Natural killer cell (primary cell): ENCODE data around the gene MYO19. TPM values are rescaled to one million over a fixed set of nuclear protein-coding genes. Genes with fewer than 3 reads are reported as not detected.

Experiments
- ATAC-seq, 3 donors: fragments of 150-1000 bp in 2 of 3; fragments of 200-7000 bp in 1 of 3; cut with Tn5 transposase; 1 replicate in 1 of 3; 2 replicates in 2 of 3; pipeline ENCODE4 v1.10.0; 2021; ENCODE audit warnings: mild to moderate bottlenecking in 2 of 3, moderate library complexity in 2 of 3
- DNase-seq, 2 donors: peaks; one replicate each; pipeline versions ENCODE4 v3.0.0 to v3.0.0-alpha.2; 2013 to 2021; ENCODE audit warnings: mixed read lengths in 1 of 2
- H3K27ac ChIP-seq: one replicate; pipeline ENCODE4 v1.5.1; 2013; ENCODE audit warnings: mild to moderate bottlenecking, low read length
- H3K27me3 ChIP-seq: one replicate; pipeline ENCODE4 v1.6.1; 2013; ENCODE audit warnings: low read length; ENCODE audit not compliant: control insufficient read depth, insufficient read depth
- H3K36me3 ChIP-seq: one replicate; pipeline ENCODE4 v1.6.1; 2013; ENCODE audit warnings: low read length; ENCODE audit not compliant: control insufficient read depth, insufficient read depth
- H3K4me1 ChIP-seq: one replicate; pipeline ENCODE4 v1.6.1; 2013; ENCODE audit warnings: low read length; ENCODE audit not compliant: control insufficient read depth, insufficient read depth
- H3K4me3 ChIP-seq: one replicate; pipeline ENCODE4 v1.5.1; 2013; ENCODE audit warnings: low read length
- H3K9me3 ChIP-seq: one replicate; pipeline ENCODE4 v1.6.1; 2013; ENCODE audit warnings: low read length; ENCODE audit not compliant: control insufficient read depth, insufficient read depth
- H3K27ac Mint-ChIP-seq, 2 donors: one replicate each; pipeline ENCODE4 v1.8.0; 2022; ENCODE audit warnings: mild to moderate bottlenecking in 2 of 2, mixed read lengths in 2 of 2, moderate library complexity in 1 of 2
- H3K27me3 Mint-ChIP-seq, 2 donors: one replicate each; pipeline ENCODE4 v1.8.0; 2022; ENCODE audit warnings: low read depth in 2 of 2, mixed read lengths in 2 of 2
- H3K36me3 Mint-ChIP-seq: one replicate; pipeline ENCODE4 v1.8.0; 2022; ENCODE audit warnings: mixed read lengths
- H3K4me1 Mint-ChIP-seq, 2 donors: one replicate each; pipeline ENCODE4 v1.8.0; 2022; ENCODE audit warnings: mixed read lengths in 2 of 2
- H3K4me3 Mint-ChIP-seq: one replicate; pipeline ENCODE4 v1.8.0; 2022; ENCODE audit warnings: mild to moderate bottlenecking, moderate library complexity, mixed read lengths
- H3K9me3 Mint-ChIP-seq, 2 donors: one replicate each; pipeline ENCODE4 v1.8.0; 2022; ENCODE audit warnings: mixed read lengths in 2 of 2
- WGBS: methylation state at CpG from one replicate; pipeline ENCODE4 v1.1.7; 2013; ENCODE audit warnings: missing lambda C conversion rate; ENCODE audit not compliant: insufficient coverage; 5-methylcytosine and 5-hydroxymethylcytosine counted together
- intact Hi-C: fragments of 100-400 bp; cut with micrococcal nuclease; formaldehyde crosslinking; loops from one replicate; pipeline ENCODE4 v1.14.2; 2022
- total RNA-seq, 4 donors: library from RNA; stranded (reverse); fragments of 120-200 nt in 1 of 4; gene quantifications; one replicate each; pipeline versions ENCODE4 v1.2.3 to v1.2.4, GENCODE V29; 2013 to 2022
- TF ChIP-seq, protein P1 (sequence below): fragments of 200-600 bp; IDR thresholded peaks from one replicate; pipeline ENCODE4 v1.8.0; 2022; ENCODE audit warnings: antibody characterized with exemption

MYO19 gene
- total RNA-seq, 3 donors from 2014 or later (not counting 1 experiment from before 2014, with no cell fraction given) = 84.2 to 119 (median 104) TPM

DNA sequence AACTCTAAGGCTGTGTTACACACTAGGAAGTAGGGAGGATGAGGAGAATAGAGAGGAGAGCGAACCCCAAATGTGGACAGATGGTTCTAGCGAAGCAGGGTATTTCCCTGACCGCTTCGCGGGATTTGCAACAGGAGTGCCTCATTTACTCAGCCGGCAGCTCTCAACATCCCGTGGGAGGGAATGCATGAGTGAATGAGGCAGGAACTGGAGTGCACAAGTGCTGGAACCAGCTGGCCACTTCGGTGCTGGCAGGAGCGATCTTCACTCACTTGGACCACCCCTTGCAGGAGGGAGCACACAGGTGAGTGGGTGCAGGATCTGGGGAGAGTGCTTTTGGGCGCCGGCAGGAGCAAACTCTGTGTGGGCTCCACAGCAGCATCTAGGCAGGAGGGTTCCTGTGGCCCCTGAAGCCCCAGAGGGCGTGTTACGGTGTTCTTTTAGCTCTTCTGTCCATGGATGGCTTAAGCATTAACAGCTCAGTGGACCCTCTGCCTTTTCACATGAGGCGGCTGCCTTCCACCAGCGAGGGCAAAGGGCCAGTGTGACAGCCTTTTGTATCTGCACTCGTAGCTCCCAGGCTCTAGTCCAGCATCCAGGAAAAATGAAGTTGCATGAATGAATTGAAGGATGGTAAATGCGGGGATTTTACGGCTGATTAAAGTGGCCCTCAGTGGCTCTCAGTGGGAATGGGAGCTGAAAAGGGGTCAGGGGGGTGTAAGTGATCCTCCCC, 65.6 kb downstream of the MYO19 start:
- TF ChIP-seq, protein P1, sequence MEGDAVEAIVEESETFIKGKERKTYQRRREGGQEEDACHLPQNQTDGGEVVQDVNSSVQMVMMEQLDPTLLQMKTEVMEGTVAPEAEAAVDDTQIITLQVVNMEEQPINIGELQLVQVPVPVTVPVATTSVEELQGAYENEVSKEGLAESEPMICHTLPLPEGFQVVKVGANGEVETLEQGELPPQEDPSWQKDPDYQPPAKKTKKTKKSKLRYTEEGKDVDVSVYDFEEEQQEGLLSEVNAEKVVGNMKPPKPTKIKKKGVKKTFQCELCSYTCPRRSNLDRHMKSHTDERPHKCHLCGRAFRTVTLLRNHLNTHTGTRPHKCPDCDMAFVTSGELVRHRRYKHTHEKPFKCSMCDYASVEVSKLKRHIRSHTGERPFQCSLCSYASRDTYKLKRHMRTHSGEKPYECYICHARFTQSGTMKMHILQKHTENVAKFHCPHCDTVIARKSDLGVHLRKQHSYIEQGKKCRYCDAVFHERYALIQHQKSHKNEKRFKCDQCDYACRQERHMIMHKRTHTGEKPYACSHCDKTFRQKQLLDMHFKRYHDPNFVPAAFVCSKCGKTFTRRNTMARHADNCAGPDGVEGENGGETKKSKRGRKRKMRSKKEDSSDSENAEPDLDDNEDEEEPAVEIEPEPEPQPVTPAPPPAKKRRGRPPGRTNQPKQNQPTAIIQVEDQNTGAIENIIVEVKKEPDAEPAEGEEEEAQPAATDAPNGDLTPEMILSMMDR = no peak
- ATAC-seq (no peak), DNase-seq (no peak)
- no peak overlapping the region for H3K27ac ChIP-seq
- H3K4me1 ChIP-seq = no peaks in the 10 kb centered on the region
- H3K4me3 Mint-ChIP-seq = no peak overlapping the region
- H3K36me3 Mint-ChIP-seq = no peaks in the 10 kb centered on the region
- H3K9me3 ChIP-seq = no peaks in the 10 kb centered on the region
- H3K4me1 Mint-ChIP-seq = no peaks in the 10 kb centered on the region
- H3K36me3 ChIP-seq = no peaks in the 10 kb centered on the region
- WGBS = 71% methylated on average over 18 of the region's 18 CpGs
- peaks cover 26 to 48% of the 10 kb centered on the region in 2 donors for H3K27me3 Mint-ChIP-seq
- peaks cover 7% of the 10 kb centered on the region for H3K27me3 ChIP-seq
- H3K9me3 Mint-ChIP-seq = no peaks in the 10 kb centered on the region
- no peak overlapping the region for H3K4me3 ChIP-seq
- no peak overlapping the region for H3K27ac Mint-ChIP-seq
- intact Hi-C loops = no loop called here

DNA sequence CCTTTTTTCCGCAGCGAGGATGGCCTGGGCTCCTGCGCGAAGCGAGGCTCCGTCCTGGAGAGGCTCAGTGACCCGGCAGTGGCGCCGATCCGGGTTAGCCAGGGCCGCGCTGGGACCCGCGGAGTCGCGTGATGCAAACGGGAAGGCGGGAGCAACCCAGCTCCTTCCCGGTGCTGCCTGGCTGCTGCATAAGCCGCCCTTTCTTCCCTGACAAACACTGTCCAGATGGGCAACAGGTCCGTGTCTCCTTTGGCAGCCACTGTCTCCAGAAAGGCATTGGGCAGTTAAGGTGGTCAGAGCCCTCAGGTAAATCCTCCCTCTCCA, 69.9 kb downstream of the MYO19 start:
- Mint-ChIP-seq H3K9me3 (no peaks in the 10 kb centered on the region), H3K4me3 (no peak overlapping the region), H3K36me3 (no peaks in the 10 kb centered on the region), H3K27me3 (peaks cover 46 to 70% of the 10 kb centered on the region in 2 donors), H3K27ac (no peak overlapping the region), H3K4me1 (no peaks in the 10 kb centered on the region)
- no peak overlapping the region for H3K4me3 ChIP-seq
- no peak for ATAC-seq
- H3K9me3 ChIP-seq = no peaks in the 10 kb centered on the region
- H3K4me1 ChIP-seq = no peaks in the 10 kb centered on the region
- peaks cover 12% of the 10 kb centered on the region for H3K27me3 ChIP-seq
- WGBS = 18% methylated on average over 21 of the region's 21 CpGs
- TF ChIP-seq, protein P1 = no peak
- no peak for DNase-seq
- intact Hi-C loops = no loop called here
- H3K27ac ChIP-seq = no peak overlapping the region
- no peaks in the 10 kb centered on the region for H3K36me3 ChIP-seq

GRCh38 chr17:36463916-36464764, 70.5 kb downstream of the MYO19 start:
- ATAC-seq (peak; percentile 75 to 98 (median 95)), DNase-seq (peak; percentile 43 to 52)
- Histone ChIP-seq H3K9me3 (no peaks in the 10 kb centered on the region), H3K27me3 (peaks cover 12% of the 10 kb centered on the region), H3K4me1 (no peaks in the 10 kb centered on the region), H3K4me3 (no peak overlapping the region), H3K36me3 (no peaks in the 10 kb centered on the region), H3K27ac (no peak overlapping the region)
- intact Hi-C loops = no loop called here
- Mint-ChIP-seq H3K9me3 (no peaks in the 10 kb centered on the region), H3K27ac (no peak overlapping the region), H3K4me3 (no peak overlapping the region), H3K4me1 (no peaks in the 10 kb centered on the region), H3K27me3 (peaks cover 51 to 69% of the 10 kb centered on the region in 2 donors), H3K36me3 (no peaks in the 10 kb centered on the region)
- WGBS = 20% methylated on average over 54 of the region's 54 CpGs
- TF ChIP-seq, protein P1 = no peak
